Heart left ventricle (tissue), 16 donors: ENCODE data around the gene NKAIN4. TPM values are rescaled to one million over a fixed set of nuclear protein-coding genes. Genes with fewer than 3 reads are reported as not detected.

ENCODE experiments used
- ATAC-seq, 4 donors: fragments of 200-7000 bp; cut with Tn5 transposase; one replicate each; pipeline ENCODE4 v1.9.1; 2020 to 2022; ENCODE audit warnings: moderate library complexity in 4 of 4, mild to moderate bottlenecking in 3 of 4, moderate number of reproducible peaks in 1 of 4
- DNase-seq, 5 donors: peaks; one replicate each; pipeline ENCODE4 v3.0.0-alpha.2; 2020
- H3K27ac ChIP-seq, 12 donors: fragments of 200-600 bp; sonication (generic) in 4 of 12; one replicate each; pipeline versions ENCODE4 v1.5.0 to v1.8.0; 2016 to 2022; ENCODE audit warnings: mild to moderate bottlenecking in 2 of 12
- H3K27me3 ChIP-seq, 9 donors: fragments of 200-600 bp; sonication (generic) in 2 of 9; one replicate each; pipeline versions ENCODE4 v1.5.1 to v1.8.0; 2016 to 2022; ENCODE audit warnings: mild to moderate bottlenecking in 3 of 9
- H3K36me3 ChIP-seq, 9 donors: fragments of 200-600 bp; sonication (generic) in 2 of 9; one replicate each; pipeline versions ENCODE4 v1.5.0 to v1.8.0; 2018 to 2022; ENCODE audit warnings: mild to moderate bottlenecking in 2 of 9
- H3K4me1 ChIP-seq, 12 donors: fragments of 200-600 bp; sonication (generic) in 4 of 12; one replicate each; pipeline versions ENCODE4 v1.5.0 to v1.8.0; 2016 to 2022; ENCODE audit warnings: mild to moderate bottlenecking in 3 of 12
- H3K4me3 ChIP-seq, 12 donors: fragments of 200-600 bp; sonication (generic) in 4 of 12; one replicate each; pipeline versions ENCODE4 v1.5.0 to v1.8.0; 2017 to 2022; ENCODE audit warnings: mild to moderate bottlenecking in 9 of 12, moderate library complexity in 4 of 12
- H3K9me3 ChIP-seq, 12 donors: fragments of 200-600 bp; sonication (generic) in 4 of 12; one replicate each; pipeline versions ENCODE4 v1.5.0 to v1.8.0; 2016 to 2022; ENCODE audit warnings: mild to moderate bottlenecking in 1 of 12
- CTCF ChIP-seq, 12 donors: fragments of 200-600 bp; sonication (generic) in 4 of 12; IDR thresholded peaks; one replicate each; pipeline versions ENCODE4 v1.5.0 to v1.8.0; 2018 to 2022; ENCODE audit warnings: antibody characterized with exemption in 12 of 12, mild to moderate bottlenecking in 5 of 12
- POLR2A ChIP-seq, 2 donors: fragments of 450-650 bp; IDR thresholded peaks; one replicate each; pipeline ENCODE4 v1.6.1; 2017; ENCODE audit warnings: antibody characterized with exemption in 2 of 2, mild to moderate bottlenecking in 2 of 2, moderate library complexity in 2 of 2
- WGBS, 4 donors: extraction: QIAGEN DNeasy Blood & Tissue Kit in 2 of 4; methylation state at CpG; one replicate each; pipeline versions ENCODE4 v1.1.5 to v1.1.7; 2013 to 2018; 5-methylcytosine and 5-hydroxymethylcytosine counted together
- intact Hi-C, 10 donors: fragments of 100-400 bp; cut with DNase I; formaldehyde crosslinking; loops; one replicate each; pipeline versions ENCODE4 v1.11.1 to v1.14.2; 2022
- polyA plus RNA-seq, 2 donors: library from polyadenylated mRNA; stranded (reverse); fragments of 200-250 nt; gene quantifications; one replicate each; pipeline ENCODE4 v1.2.3, GENCODE V29; 2013
- total RNA-seq, 9 donors: library from RNA; depleted of rRNA in 2 of 9; stranded (reverse); fragments of >200 nt in 2 of 9; fragmentation: NEBNext Ultra II Directional in 3 of 9; extraction: Animal tissue kit (Norgen Biotek cat#: 25700) in 3 of 9; gene quantifications; one replicate each; pipeline versions ENCODE4 v1.1.0 to v1.2.4, GENCODE V29; 2016 to 2023
- donor health status: ischemic (EF 13 %, LVEDD 7.1; RV severe dilation, severe dysfunction).
- donor health status: healthy with polysubstance abuse.
- donor health status: DM: no; HTN: yes; CAD: no.
- donor health status: DM: no; HTN: no; CAD: no.
- donor health status: ischemic (EF 25% LVEDD 6.9; RV normal size, moderate dysfunction).
- donor health status: ischemic (EF 25% LVEDD 5.7; RV mildly dilated, moderate dysfunction).
- donor health status: healthy.
- donor health status: DM: yes; HTN: yes; CAD: no.
- donor health status: ischemic (EF 35%, LVEDD 5.7; RV mildly dilated, moderate dysfunction).
- donor health status: nonischemic (EF 11% LVEDD 7.7; RV severe dilation, severe dysfunction).
- donor health status: DM: yes; HTN: yes; CAD: no.
- donor health status: PGD.
- donor health status: ischemic (EF 29% LVEDD 5.4; RV normal size, mild dysfunction).
- donor health status: nonischemic (EF 23%, LVEDD 6.1; RV moderate dilation, normal function).

The NKAIN4 gene
- total and polyA plus RNA-seq, 11 donors: not detected

- no peak for ATAC-seq
- peak in 1 of 5 donors; percentile 53 for DNase-seq
- Histone ChIP-seq H3K9me3 (no peaks in the 10 kb centered on the region), H3K4me3 (no peak overlapping the region), H3K27me3 (peaks cover 15 to 73% (median 38%) of the 10 kb centered on the region in 9 donors), H3K36me3 (no peaks in the 10 kb centered on the region), H3K4me1 (no peaks in the 10 kb centered on the region), H3K27ac (no peak overlapping the region)
- intact Hi-C loops: no loop called here
- TF ChIP-seq CTCF (IDR thresholded peaks at IDR 0.05) (no peak), POLR2A (IDR thresholded peaks at IDR 0.05) (no peak)
- 61 to 73% (median 72%) methylated on average over 13 to 24 of the region's 24 CpGs for WGBS, 4 donors
Observed at GRCh38 chr20:63247671-63248228, 6.5 kb downstream of the NKAIN4 start.

GRCh38 chr20:63246490-63247288 lies 7.6 kb downstream of the NKAIN4 start:
- no peak for TF ChIP-seq CTCF (IDR thresholded peaks at IDR 0.05)
- no peak for TF ChIP-seq POLR2A (IDR thresholded peaks at IDR 0.05)
- Histone ChIP-seq H3K27ac (no peak overlapping the region), H3K4me1 (no peaks in the 10 kb centered on the region), H3K36me3 (no peaks in the 10 kb centered on the region), H3K4me3 (no peak overlapping the region), H3K27me3 (peaks cover 8 to 63% (median 27%) of the 10 kb centered on the region in 9 donors), H3K9me3 (no peaks in the 10 kb centered on the region)
- DNase-seq (peak in 2 of 5 donors; percentile 56 to 60), ATAC-seq (peak in 3 of 4 donors; percentile 28 to 60 (median 54))
- 39 to 55% (median 45%) methylated on average over 30 to 50 of the region's 50 CpGs for WGBS, 4 donors
- intact Hi-C loops: no loop called here

GRCh38 chr20:63244468-63244867 lies 9.8 kb downstream of the NKAIN4 start:
- H3K27me3 ChIP-seq: peaks cover 7 to 54% (median 22%) of the 10 kb centered on the region in 9 donors
- no peak overlapping the region for H3K4me3 ChIP-seq
- H3K36me3 ChIP-seq: no peaks in the 10 kb centered on the region
- no peak overlapping the region for H3K27ac ChIP-seq
- H3K4me1 ChIP-seq: no peaks in the 10 kb centered on the region
- intact Hi-C loops: no loop called here
- WGBS, 4 donors: 85 to 91% (median 88%) methylated on average over 7 to 10 of the region's 10 CpGs
- ATAC-seq: no peak
- TF ChIP-seq CTCF (IDR thresholded peaks at IDR 0.05): no peak
- no peak for TF ChIP-seq POLR2A (IDR thresholded peaks at IDR 0.05)
- DNase-seq: no peak
- no peaks in the 10 kb centered on the region for H3K9me3 ChIP-seq

- H3K4me1 ChIP-seq: no peaks in the 10 kb centered on the region
- WGBS, 4 donors: 80 to 88% (median 80%) methylated on average over 19 to 25 of the region's 25 CpGs
- no peak for ATAC-seq
Observed at GRCh38 chr20:63243604-63244247, 10.5 kb downstream of the NKAIN4 start.

More at GRCh38 chr20:63243604-63244247, 10.5 kb downstream of the NKAIN4 start:
- Histone ChIP-seq H3K4me3 (no peak overlapping the region), H3K27me3 (peaks cover 7 to 46% (median 19%) of the 10 kb centered on the region in 9 donors), H3K27ac (no peak overlapping the region), H3K9me3 (no peaks in the 10 kb centered on the region), H3K36me3 (no peaks in the 10 kb centered on the region)
- intact Hi-C loops: no loop called here
- DNase-seq: no peak
- no peak for TF ChIP-seq POLR2A (IDR thresholded peaks at IDR 0.05)
- TF ChIP-seq CTCF (IDR thresholded peaks at IDR 0.05): no peak
